MM.1S (cell line): ENCODE measurements around the gene FCHSD2.
A peak's percentile ranks its signal among the peaks of the same experiment; 100 is the strongest.

Experiments
- DNase-seq: peaks from one replicate; pipeline ENCODE4 v3.0.0-alpha.2; 2015
- H2AFZ ChIP-seq: fragments of 300-600 bp; sonication (generic); 2 replicates; pipeline ENCODE4 v1.6.0; 2016; ENCODE audit warnings: antibody characterized with exemption, low read length
- H3F3A ChIP-seq: fragments of 300-600 bp; sonication (generic); 2 replicates; pipeline ENCODE4 v1.6.1; 2016; ENCODE audit warnings: mild to moderate bottlenecking, antibody characterized with exemption, low read length, moderate library complexity, mixed read lengths; ENCODE audit not compliant: insufficient read depth
- H3K27ac ChIP-seq: fragments of 300-600 bp; sonication (generic); 2 replicates; pipeline ENCODE4 v1.5.1; 2016; ENCODE audit warnings: mild to moderate bottlenecking, low read length
- H3K27me3 ChIP-seq: fragments of 300-600 bp; sonication (generic); replicated peaks from 2 replicates; pipeline ENCODE4 v1.6.0; 2016; ENCODE audit warnings: low read length; ENCODE audit not compliant: insufficient read depth
- H3K36me3 ChIP-seq: fragments of 300-600 bp; sonication (generic); replicated peaks from 2 replicates; pipeline ENCODE4 v1.6.1; 2016; ENCODE audit warnings: mild to moderate bottlenecking, low read length, mixed read lengths; ENCODE audit not compliant: insufficient read depth
- H3K4me1 ChIP-seq: fragments of 300-600 bp; sonication (generic); 2 replicates; pipeline ENCODE4 v1.6.1; 2016; ENCODE audit warnings: low read length, mixed read lengths
- H3K4me2 ChIP-seq: fragments of 300-600 bp; sonication (generic); 2 replicates; pipeline ENCODE4 v1.6.0; 2016; ENCODE audit warnings: low read depth, low read length
- H3K4me3 ChIP-seq: fragments of 300-600 bp; sonication (generic); 2 replicates; pipeline ENCODE4 v1.5.1; 2016; ENCODE audit warnings: low read length, mixed read lengths
- H3K79me2 ChIP-seq: fragments of 300-600 bp; sonication (generic); 2 replicates; pipeline ENCODE4 v1.6.1; 2016; ENCODE audit warnings: mixed run types, low read length, mixed read lengths
- H3K9ac ChIP-seq: fragments of 300-600 bp; sonication (generic); 2 replicates; pipeline ENCODE4 v1.6.1; 2016; ENCODE audit warnings: low read length, mixed read lengths
- H3K9me2 ChIP-seq: fragments of 300-600 bp; sonication (generic); replicated peaks from 2 replicates; pipeline ENCODE4 v1.6.1; 2016; ENCODE audit warnings: mild to moderate bottlenecking, low read length, mixed read lengths; ENCODE audit not compliant: insufficient read depth
- H3K9me3 ChIP-seq: fragments of 300-600 bp; sonication (generic); replicated peaks from 2 replicates; pipeline ENCODE4 v1.6.1; 2016; ENCODE audit warnings: mild to moderate bottlenecking, low read length, mixed read lengths; ENCODE audit not compliant: insufficient read depth
- H4K20me1 ChIP-seq: fragments of 300-600 bp; sonication (generic); 2 replicates; pipeline ENCODE4 v1.6.1; 2016; ENCODE audit warnings: mild to moderate bottlenecking, low read length, moderate library complexity, mixed read lengths; ENCODE audit not compliant: insufficient read depth
- CTCF ChIP-seq: fragments of 300-600 bp; sonication (generic); IDR thresholded peaks from 2 replicates; pipeline ENCODE4 v1.5.1; 2016; ENCODE audit warnings: antibody characterized with exemption, low read length, mixed read lengths
- EZH2 ChIP-seq: fragments of 300-600 bp; sonication (generic); optimal IDR thresholded peaks from 2 replicates; pipeline ENCODE3; 2017; ENCODE audit warnings: low read depth, mild to moderate bottlenecking, antibody characterized with exemption, low read length, mixed read lengths
- EZH2phosphoT487 ChIP-seq: fragments of 300-600 bp; sonication (generic); IDR thresholded peaks from 2 replicates; pipeline ENCODE4 v1.6.1; 2018; ENCODE audit warnings: antibody characterized with exemption, low read length

Gene FCHSD2

DNA sequence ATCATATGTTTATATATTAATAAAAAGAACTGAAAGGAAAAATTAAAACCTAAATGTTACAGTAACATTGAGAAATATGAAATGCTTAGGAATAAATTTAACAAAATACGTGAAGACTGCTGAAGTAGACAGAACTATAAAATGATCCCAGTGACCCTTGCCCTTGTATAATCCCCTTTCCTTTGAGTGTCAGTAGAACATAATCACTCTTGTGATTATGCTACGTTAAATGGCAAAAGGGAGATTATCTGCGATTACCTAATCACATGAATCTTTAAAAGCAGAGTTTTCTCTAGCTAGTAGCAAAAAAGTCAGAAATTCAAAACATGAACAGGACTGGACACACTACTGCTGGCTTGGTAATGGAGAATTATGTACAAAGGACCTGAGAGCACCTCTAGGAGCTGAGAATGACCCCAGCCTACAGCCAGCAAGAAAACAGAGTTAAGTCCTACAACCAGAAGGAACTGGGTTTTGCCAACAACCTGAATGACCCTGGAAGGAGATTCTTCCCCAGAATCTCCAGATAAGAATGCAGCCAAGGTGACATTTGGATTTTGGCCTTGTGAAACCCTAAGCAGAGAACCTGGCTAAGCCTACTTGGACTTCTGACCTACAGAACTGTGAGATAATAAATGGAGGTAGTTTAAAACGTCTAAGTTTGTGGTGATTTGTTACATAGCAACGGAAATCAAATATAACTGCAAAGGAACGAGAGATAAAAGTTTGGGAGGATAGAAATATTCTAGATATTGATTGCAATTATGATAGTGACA, 170.7 kb downstream of the FCHSD2 start:
- Histone ChIP-seq H3K36me3 (no peaks in the 10 kb centered on the region), H2AFZ (no peak overlapping the region), H3F3A (peaks cover 9% of the 10 kb centered on the region), H3K27me3 (no peaks in the 10 kb centered on the region), H3K9ac (no peak overlapping the region), H3K4me1 (peaks cover 26% of the 10 kb centered on the region), H3K27ac (no peak overlapping the region), H3K4me2 (no peak overlapping the region), H4K20me1 (no peaks in the 10 kb centered on the region), H3K4me3 (no peak overlapping the region), H3K79me2 (peaks cover 42% of the 10 kb centered on the region), H3K9me3 (no peaks in the 10 kb centered on the region), H3K9me2 (no peaks in the 10 kb centered on the region)
- no peak for TF ChIP-seq CTCF
- TF ChIP-seq EZH2phosphoT487 = no peak
- TF ChIP-seq EZH2 = no peak
- no peak for DNase-seq

DNA sequence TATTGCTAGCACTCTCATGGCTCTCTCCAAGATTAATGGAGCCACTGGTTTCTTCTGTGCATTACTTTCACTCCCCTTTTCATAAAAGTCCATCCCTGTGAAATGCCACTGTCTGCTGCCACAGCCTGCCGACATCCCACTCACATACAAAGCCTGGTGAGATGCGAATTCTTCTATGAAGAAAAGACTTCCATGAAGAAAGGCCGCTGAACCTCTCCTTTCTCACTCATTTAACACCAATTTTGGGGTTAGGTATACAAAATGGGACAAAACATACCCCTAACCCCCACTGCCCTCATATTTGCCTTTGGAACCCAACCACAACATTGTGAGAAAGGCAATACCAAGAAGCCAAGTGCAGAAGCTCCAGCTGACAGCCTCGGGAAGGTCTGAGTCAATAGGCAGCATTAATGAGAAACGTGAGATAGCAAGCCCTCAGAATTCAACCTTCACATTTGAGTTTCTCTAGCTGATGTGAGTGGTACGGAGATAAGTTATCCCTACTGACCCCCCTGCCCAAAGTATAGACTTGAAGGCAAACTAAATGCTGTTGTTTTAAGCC, 171.5 kb downstream of the FCHSD2 start:
- H3K27ac ChIP-seq = peak overlapping the region; percentile 28; the same call in 1 of the 2 replicates
- no peaks in the 10 kb centered on the region for H4K20me1 ChIP-seq
- no peaks in the 10 kb centered on the region for H3K36me3 ChIP-seq
- H3F3A ChIP-seq = peaks cover 9% of the 10 kb centered on the region
- peaks cover 42% of the 10 kb centered on the region for H3K79me2 ChIP-seq
- TF ChIP-seq CTCF (no peak), EZH2phosphoT487 (no peak), EZH2 (no peak)
- no peaks in the 10 kb centered on the region for H3K9me3 ChIP-seq
- no peaks in the 10 kb centered on the region for H3K27me3 ChIP-seq
- DNase-seq = no peak
- H3K4me2 ChIP-seq = peak overlapping the region; percentile 3; the same call in 1 of the 2 replicates
- H3K4me3 ChIP-seq = no peak overlapping the region
- peaks cover 26% of the 10 kb centered on the region for H3K4me1 ChIP-seq
- no peak overlapping the region for H2AFZ ChIP-seq
- no peaks in the 10 kb centered on the region for H3K9me2 ChIP-seq
- no peak overlapping the region for H3K9ac ChIP-seq

- no peak overlapping the region for H3K9ac ChIP-seq
- no peak overlapping the region; the same call in 1 of the 2 replicates for H3K4me2 ChIP-seq
- H4K20me1 ChIP-seq = no peaks in the 10 kb centered on the region
- H3K9me2 ChIP-seq = no peaks in the 10 kb centered on the region
- peaks cover 22% of the 10 kb centered on the region for H3K4me1 ChIP-seq
- no peak overlapping the region for H2AFZ ChIP-seq
- no peaks in the 10 kb centered on the region for H3K27me3 ChIP-seq
- peak; percentile 17 for DNase-seq
- no peak overlapping the region for H3K4me3 ChIP-seq
- no peak for TF ChIP-seq CTCF
- no peak for TF ChIP-seq EZH2phosphoT487
- TF ChIP-seq EZH2 = no peak
- H3K79me2 ChIP-seq = peaks cover 42% of the 10 kb centered on the region
- no peaks in the 10 kb centered on the region for H3K36me3 ChIP-seq
- peaks cover 9% of the 10 kb centered on the region for H3F3A ChIP-seq
- H3K9me3 ChIP-seq = no peaks in the 10 kb centered on the region
- peak overlapping the region; percentile 28; the same call in 1 of the 2 replicates for H3K27ac ChIP-seq
These were observed 172.2 kb downstream of the FCHSD2 start for GRCh38 chr11:72969894-72970335.
